HG02852 (cell line): ENCODE data around the gene PLOD2.
A peak's percentile ranks its signal among the peaks of the same experiment; 100 is the strongest.

Source experiments
- ATAC-seq: cut with Tn5 transposase; IDR thresholded peaks from one replicate; pipeline ENCODE4 v1.9.1; 2021; ENCODE audit warnings: mild to moderate bottlenecking, moderate library complexity; ENCODE audit not compliant: unreplicated experiment

The PLOD2 gene

DNA sequence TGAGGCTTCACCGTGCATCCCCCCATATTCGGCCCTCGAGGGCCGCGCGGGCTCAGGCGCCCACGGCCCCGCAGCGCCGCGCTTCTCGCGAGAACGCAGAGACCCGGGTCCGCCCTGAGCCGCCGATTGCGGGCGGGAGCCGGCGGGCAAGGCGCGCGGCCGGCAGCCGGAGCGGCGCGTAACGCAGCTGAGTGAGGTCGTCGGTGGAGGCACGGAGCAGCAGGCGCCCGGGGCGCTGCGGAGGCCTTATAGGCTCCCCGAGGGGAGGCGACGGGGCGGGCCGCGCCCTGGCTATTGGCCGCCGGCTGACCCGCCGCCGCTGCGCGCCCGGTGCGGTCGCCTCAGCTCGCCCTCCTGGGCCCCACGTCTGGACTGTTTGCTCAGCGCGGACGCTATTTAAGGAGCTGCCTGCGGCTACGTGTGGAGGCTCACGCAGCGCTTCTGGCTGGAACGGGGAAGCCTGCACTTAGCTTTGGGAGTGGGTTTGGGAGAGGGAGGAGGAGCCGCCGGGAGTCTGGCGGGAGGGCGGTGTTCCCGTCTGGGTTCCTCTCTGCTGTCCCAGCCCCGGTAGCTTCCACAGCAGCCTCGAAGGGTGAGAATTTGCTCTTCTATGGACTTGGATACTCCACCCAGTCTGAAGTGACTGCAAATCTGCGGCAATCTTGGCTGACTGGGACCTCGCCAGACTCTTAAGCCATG lies at the start of gene PLOD2:
PLOD2 (minus strand) TSS at position 221 of the 699 bp plus-strand sequence; CDS start at position 26, 195 bp downstream.
- peak; percentile 49 for ATAC-seq

DNA sequence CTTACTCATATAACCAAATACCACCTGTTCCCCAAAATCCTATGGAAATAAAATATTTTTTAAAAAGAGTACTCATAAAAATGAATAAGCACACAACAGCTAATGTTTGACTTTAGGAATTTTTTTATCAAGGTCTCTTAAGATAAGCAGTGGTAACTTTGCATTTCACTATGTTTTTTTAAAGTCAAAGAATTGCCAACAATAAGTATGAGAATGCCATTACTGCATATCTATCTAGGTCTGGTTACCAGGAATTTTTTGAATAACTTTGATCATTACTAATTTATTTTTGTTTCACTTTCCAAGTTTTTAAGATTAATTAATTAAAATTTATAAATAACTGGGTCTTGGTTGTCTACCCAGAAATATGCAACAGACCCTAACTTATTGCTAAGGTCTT lies 48.4 kb upstream of the PLOD2 start:
- no peak for ATAC-seq

DNA sequence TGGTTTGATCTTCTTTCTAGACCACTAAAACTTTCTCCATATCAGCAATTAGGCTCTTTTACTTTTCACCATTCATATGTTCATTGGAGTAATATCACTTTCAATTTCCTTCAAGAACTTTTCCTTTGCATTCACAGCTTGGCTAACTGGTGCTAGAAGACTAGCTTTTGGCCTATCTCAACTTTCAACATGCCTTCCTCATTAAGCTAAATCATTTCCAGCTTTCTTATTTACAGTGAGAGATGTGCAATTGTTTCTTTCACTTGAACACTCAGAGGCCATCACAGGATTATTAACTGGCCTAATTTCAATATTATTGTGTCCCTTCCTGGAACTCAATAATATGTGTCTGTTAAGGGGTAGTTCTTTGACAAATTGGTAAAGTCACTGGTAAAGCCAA lies 42.8 kb upstream of the PLOD2 start:
- ATAC-seq, result no peak

DNA sequence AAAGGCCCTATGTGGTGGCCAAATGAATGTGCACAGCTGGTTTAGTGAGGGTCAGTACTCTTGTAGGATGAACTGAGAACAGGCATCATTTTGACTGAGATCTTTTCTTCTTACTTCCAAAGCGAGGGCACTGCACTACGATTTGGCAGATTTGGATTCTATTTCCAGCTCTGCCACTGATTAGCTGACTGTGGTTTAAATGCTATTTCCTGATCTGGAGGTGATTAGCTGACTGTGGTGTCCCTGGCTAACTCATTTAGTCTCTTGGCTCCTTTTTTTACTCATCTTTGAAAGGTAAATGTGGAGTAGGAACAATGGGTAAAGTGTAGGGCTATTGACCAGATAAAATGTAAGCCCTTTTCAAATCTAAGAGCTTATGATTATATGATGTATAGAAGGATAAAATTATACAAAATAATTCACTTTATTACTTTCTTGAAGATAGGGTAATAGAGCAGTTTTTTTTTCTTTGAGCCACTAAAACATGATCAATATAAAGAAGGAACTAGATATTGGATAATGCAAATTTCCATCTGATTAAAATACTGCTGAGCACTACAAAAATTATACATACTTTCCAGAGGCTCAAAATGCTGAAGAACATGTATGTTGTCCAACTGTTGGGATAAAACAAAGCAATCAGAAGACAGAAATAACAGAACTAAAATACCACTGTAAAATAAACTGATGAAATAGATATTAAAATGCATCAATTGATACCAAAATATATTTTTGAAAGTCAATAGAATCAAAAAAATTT lies 39.7 kb upstream of the PLOD2 start:
- no peak for ATAC-seq

DNA sequence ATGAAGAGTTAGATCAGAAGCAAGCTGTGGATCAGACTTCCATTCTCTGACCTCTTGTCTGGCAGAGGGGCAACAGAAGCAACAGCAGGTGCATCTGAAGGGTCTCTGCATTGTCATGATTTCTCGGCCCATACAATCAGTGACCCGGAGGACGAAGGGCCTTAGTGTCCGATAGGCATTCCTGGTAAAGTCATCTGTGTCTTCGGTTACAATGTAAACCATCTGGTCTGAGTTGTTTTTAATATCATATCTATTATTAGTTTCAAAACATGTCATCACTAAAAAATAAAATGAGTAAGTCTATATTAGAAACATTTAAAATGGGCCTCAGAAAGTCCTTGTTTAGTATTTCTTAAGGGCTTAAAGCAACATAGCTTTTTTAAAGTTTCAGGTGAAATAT lies 38.8 kb upstream of the PLOD2 start:
- ATAC-seq, result no peak

DNA sequence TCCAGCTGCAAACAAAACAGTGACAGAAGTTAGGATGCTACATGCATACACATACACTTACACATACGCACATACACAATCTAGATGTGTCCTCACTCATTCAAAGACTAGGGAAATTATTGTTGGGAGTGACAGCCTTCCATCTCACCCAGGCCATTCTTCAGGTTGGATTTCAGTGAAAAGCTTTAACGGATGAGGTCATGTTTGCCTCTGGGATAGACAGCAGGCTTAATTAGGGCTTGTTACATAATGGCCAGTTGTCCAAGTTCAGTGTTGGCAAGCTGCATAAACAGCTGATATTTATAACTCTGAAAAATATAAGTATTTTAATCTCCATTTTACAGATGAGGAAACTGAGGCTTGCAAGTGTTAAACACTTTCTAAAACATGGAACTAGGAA lies 35.8 kb upstream of the PLOD2 start:
- no peak for ATAC-seq

DNA sequence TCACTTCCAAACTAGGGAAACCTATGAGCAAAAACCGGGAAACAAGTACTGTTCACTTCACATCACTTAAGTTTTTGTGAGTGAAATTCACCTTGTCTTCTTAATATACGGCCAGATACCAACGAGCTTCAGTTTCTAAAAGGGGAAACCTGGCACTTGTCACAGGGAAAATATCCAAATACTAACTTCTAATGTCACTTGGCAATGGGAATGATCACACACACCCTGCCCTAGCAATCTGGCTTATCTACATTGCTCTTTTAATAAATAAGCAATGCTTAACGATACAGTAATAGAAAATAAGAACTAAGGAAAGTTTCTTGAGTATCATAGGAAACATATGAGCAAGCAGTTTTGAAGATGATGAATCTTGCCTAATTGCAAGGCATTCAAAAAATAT lies 34.6 kb upstream of the PLOD2 start:
- no peak for ATAC-seq

DNA sequence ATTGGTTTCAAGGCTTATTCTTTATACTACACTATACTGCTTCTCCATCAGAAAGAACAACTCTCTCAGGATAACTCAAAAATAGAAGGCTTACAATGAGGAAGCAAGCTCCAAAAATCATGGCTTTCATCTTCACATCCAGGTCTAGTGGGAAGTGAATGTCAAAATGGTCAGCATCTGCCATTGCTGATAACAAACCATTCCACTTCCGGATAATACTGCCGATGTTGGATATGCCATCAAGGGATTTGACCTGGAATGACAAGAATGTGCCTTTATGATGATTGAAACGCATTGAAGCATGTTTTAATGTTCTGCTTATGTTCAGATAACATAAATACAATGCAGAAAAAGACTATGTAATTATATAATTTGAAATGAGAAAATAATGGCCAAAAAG lies 34.0 kb upstream of the PLOD2 start:
- no peak for ATAC-seq

DNA sequence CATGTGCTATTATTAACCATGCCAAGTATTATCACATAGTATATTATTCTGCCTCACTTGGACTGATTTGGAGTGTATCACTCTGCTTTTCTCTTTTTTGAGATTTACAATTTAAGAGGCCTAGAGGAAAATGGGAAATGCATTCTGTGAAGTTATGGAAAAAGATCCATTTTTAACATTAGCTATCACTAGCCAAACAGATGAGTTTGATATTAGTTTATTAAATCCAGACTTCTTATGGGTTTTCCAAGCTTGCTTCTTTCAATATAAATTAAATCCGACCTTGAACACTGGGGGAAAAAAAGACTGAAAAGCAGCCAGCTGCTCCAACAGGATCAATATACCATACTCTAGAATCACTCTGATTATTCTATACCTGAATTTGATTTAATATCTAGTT lies 30.1 kb upstream of the PLOD2 start:
- ATAC-seq, result no peak

DNA sequence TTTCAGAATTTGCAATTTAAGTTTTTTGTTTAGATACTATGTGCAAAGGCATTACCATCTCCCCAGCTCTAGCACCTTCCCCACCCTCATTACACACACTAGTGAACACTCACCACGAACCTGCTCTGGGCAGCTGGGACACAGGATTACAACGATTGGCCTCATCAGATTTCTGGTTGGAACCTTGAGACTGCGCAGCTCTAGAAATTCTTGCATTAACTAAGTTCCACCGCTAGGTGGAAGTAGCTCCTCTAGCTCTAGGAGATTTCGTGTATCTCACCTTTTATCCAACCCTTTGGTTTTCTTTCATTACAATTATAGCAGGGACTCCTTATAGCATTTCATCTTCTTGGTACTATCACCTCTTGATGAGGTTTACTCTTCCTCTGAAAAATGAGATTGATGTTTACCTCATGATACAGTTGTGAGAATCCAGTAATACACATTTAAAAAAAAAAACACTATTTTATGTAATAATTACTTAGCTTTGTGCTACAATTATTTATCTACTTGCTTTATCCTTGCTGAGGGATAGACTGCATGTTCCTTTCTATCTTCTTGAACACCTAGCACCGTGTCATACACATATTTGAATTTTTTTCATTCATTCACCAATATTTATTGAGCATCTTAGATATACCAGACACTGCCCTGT lies 28.7 kb upstream of the PLOD2 start:
- ATAC-seq, result peak; percentile 99

DNA sequence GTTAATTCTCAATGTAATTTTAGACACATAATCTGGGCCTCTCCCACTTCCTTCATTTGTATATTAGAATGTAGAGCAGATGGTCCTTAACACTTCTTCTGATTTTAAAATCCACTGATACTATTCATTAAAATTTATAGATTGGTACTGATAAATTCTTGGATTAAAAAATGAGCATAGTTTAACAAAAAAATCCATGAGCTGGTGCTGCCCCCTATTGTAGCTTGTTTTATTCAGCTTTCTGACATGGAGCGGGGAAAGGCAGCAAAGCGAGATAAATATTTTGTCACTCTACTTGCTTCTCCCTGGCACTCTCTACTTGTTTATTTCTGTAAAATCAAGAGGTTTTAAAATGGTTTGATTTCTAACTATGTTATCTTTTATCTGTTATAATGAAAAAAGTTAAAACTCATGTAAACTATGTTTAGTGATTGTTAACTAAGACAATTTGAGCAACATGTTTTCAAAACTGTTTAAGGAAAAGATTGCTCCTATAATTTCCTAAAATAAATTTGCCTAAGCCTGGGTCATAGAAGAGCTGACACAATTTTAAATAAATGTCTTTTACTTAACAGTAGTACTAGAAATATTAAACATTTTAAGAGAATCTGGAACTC lies 26.5 kb upstream of the PLOD2 start:
- no peak for ATAC-seq

DNA sequence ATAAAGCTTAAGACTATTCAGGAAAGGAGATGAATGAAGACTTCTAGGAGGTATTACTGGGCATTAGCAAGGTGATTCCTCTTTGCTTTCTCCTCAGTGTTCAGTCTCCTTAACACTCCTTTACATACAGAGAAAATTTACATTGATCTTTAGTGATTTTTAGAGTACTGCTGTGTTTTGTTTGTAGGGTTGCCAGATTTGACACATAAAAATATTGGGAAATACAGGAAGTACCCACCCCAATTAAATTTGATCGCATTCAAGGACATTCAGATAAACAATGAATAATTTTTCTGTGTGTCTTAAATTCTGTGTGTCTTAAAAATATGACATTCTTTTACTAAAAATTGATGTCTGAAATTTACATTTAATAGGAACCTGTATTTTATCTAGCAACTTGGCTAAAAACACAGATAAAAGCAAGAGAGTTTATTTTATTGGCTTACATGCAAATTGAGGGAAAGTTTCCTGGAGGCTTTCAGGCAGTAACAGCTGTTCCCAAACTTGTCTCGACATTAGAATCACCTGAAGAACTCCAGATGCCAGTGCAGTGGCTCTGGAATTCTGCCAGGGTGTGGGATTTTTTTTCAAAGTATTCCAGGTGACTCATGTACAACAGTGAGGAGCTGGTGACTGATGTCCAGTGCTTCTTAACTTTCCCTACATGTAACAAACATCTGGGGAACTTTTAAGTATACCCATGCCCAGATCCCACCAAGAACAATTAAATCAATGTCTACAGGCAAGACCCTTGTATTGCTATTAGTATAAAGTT lies 23.4 kb upstream of the PLOD2 start:
- no peak for ATAC-seq

DNA sequence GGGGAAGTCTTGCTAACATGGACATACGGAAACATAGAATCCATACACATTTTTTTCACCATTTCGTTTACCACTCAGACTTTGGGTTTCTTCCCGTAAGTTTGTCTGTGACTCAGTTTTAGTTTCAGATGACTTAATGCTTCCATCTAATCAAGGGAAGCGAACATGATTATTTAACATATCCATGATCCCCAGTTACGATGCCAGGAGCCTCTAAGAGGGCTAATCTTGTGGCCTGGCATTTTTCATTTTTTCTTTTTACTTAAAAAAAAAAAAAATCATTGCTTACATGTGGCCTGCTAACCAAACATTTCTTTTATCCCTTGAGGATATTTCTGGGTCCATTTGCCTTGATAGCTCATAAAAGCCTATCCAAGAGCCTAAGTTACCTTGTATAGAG lies 20.2 kb upstream of the PLOD2 start:
- no peak for ATAC-seq

DNA sequence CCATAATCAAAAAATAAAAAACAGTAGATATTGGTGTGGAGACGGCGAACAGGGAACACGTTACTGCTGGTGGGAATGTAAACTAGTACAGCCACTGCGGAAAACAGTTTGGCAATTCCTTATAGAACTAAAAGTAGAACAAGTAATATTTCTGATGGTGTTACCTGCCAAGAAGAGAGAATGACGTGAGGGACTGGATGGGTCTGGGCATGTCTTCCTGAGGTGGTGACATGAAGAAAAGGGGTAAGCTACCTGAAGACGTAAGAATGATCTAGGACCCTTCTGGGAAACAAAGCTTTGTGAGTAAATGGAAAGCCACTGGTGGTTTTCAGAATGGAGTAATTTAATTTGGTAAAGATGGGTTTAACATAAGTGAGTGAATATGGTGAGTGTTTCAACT lies 19.4 kb upstream of the PLOD2 start:
- ATAC-seq, result no peak

DNA sequence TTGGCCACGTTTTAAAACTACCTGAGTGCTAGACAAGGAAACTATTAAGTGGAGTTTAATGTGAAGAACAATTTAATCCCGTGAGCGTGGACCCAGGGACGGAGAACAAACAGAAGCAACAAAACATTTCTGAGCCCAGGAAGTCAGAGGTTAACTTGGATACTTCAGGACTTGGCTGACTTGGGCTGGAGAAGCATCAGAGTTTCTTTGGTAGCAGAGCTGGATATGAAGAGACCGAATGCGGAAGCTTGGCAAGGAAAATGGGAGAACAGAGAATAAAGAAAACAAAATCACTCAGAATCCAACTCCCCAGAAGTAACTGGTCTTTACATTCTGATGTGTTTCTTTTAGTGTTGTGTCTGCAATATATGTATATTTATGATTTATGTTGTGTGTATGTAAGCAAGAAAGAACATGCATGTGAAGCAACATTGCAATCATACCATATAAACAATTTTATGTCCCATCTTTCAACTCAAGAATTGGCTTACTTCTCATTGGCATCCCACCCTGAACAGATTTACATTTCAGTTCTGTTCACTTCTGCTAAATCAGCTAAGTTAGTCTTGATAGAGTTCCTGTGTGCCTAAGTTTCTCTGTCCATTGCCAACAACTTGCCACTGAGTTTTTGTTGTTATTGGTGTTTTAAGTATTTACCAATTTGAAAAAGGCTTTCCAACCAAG lies 17.2 kb upstream of the PLOD2 start:
- ATAC-seq, result no peak

DNA sequence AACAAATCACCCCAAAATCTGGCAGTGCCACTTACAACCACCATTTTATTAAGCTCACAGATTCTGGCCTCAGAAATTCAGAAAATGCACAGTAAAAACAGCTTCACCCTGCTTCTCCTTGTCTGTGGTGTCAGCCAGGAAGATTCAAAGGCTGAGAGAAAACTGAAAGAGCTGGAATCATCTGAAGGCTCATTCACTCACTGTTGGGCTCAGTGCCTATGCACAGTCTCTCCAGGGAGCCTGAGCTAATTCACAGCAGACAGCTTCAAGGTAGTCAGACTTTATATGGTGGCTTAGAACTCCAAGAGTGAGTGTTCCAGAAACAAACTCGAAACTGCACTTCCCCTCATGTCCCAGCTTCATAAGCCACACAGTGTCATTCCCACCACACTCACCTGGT lies 16.5 kb upstream of the PLOD2 start:
- no peak for ATAC-seq

DNA sequence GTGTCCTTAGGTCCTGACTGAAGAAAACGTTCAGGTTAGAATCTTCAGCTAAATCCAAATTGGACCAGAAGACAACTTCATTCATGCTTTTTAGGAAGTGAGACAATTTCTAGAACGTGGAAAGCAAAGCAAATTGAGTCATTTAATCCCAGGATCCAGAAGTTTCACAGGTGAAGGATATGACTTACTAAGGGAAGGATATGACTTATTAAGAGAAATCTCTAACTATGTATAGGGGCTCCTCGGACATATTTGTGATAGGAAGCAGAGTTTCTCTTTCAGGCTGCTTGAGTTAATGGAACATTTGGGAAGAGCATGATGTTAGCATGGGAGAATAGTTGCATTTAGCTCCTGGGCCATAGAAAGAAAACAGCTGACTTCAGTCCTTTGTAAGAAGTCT lies 16.1 kb upstream of the PLOD2 start:
- ATAC-seq, result no peak

DNA sequence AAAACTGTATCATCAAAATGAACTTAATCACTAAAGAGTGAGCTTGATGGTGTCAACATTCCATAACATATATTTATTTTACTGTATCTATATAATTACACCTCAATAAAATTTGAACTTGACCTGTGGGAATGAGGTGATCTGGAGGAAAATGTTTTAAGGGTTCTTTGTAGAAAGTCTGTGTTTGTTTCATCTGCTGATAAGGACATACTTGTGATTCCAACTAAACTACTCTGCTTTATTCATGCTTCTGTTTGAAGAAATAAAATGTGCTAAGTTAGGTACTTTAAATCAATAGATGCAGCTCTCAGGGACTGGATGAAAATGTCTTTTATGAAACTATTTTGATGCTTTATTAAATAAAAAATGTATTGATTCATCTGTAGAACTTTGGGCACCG lies 11.6 kb upstream of the PLOD2 start:
- ATAC-seq, result no peak

DNA sequence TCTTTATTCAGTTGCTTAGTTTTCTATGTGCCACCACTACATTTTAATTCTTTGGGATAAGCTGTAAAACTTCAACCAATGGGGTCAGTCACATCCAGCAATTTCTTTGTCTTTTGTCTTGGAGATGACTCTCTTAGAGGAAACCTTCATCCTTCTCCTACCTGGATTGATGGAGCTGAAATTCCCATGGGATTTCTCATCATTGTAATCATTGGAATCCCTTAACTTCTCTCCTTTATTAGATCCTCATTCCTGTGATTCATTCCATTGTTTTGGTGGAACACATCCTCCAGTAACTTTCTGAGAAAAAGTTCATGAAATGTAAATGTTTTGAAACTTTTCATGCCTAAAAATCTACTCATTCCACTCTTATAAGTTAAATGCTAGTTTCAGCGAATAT lies 9.6 kb upstream of the PLOD2 start:
- no peak for ATAC-seq

DNA sequence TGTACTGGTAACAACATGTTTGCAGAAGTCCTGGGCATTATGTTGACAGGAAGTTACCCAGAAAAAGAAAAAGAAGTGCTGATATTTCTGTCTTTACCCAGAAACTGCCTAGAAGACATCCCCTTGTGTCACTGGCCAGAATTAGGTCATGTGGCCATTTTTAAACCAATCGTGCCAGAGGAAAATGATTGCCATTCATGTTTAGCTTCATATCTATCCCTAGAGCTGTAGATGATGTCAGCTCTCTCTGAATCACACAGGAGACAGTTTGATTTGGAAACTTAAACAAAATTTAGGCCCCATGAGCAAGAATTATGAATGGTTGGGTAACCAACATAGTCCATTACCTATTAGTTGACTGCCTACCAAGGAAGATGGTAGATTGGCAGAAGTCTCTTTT lies 8.9 kb upstream of the PLOD2 start:
- ATAC-seq, result no peak
